Effector CD4-positive, alpha-beta T cell (primary cell): ENCODE data around the gene PRR36.
A peak's percentile ranks its signal among the peaks of the same experiment; 100 is the strongest.
"Not testable (repeated sequence)": the region's sequence is repeated elsewhere in the genome, so short reads cannot be mapped to it uniquely, and the experiment has no call there.

Source experiments
- DNase-seq: peaks from one replicate; pipeline ENCODE4 v3.0.0-alpha.2; 2020
- total RNA-seq: gene quantifications from one replicate; lab custom pipeline; 2026; lab: John Stamatoyannopoulos, UW

The PRR36 gene
- 1.1 reads per million for total RNA-seq

DNA sequence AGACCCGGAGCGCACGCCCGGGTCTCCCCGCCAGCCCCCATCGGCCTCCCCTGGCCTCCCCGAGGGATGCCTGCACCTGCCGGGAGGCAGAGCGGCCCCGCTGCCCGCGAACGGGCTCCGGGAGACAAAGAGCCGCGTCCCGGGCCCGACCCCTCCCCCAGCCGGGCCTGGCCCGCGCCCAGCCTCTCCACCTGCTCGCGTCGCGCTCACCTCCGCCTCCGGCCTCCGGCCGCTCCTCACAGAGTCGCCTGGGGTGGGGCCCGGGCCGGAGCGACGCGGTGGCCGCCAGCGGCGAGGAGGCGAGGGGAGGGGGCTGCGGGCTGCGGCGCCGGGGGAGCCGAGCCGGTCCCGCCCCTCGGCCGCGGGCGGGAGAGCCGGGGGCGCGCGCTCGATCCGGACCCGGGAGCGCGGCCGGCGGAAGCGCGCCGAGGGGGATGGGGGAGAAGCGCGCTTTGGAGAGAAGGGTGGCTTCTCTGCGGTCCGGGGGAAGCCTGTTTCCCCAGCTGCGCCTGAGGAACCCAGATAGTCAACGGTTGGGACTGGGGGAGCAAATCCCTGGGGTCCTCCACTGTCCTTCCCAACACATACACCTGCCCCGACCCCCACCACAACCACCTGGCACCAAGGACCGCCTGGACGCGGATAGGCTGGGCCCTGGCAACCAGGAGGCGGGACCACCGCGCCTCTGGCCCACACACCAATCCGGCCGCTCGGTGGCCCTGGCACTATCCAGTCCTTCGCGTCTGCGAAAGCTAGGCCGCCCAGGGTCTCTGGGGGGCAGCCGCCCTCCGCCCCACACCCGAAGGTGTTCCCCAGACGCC is at the start of gene PRR36:
TSS of gene PRR36 (minus strand) at position 315 of the 821 bp plus-strand sequence. CDS start 701 bp downstream, outside the sequence.
- DNase-seq, result no peak

DNA sequence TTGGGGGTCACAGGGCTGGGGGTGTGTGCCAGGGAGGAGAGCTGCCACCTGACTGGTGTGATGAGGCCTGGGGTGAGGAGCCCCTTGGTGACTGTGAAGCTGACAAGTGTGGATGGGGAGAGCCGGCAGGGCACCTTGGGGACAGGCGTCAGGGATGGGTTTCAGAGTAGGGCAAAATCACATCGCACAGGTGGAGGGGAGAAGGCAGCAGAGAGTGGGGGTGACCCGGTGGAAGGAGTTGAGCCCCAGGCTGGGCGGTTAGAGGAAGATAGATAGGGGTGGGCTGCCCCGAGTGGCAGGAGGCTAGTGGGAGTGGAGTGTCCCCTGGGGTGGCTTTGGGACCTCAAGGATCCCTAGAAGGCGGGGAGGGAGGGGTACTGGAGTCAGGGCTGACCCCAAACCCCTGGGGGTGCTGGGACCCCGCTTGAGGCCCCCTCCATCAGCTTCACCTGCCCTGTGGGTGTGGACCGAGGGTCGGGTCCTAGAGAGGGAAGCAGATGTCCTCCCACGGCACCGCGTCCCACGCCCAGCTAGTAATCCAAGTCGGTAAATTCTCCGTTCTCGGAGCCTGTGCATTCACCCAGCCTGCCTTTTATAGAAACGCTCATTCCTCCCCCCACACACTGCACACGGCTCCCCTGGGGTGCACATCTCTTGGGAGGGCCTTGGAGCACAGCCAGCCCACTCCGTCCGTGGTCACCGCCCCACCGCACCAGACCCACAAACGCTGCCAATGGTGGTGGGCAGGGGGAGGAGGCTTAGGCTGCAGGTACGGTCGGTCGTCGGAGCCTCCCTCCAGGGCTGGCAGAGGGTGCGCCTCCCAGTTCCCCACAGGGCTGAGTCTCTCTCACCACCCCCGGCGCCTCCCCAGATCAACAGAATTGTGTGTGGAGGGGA is 49.4 kb upstream of the PRR36 start:
- no peak for DNase-seq

DNA sequence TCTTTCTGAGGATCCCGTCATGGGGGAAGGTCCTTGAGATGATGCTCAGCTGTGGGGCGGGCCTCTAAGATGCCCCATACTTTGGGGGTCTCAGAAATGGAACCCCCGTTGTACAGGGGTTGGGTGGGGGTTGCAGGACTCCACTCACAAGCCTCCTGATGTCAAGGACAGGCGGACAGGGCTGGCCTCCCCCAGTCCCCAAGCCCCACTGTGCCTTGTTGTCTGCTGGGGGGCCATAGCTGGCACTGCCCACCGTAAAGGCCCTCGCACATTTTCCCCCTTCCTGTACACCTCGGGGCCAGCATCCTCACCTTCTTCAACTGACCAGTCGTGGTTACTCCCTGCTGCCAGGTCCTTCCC is 48.6 kb upstream of the PRR36 start:
- no peak for DNase-seq

DNA sequence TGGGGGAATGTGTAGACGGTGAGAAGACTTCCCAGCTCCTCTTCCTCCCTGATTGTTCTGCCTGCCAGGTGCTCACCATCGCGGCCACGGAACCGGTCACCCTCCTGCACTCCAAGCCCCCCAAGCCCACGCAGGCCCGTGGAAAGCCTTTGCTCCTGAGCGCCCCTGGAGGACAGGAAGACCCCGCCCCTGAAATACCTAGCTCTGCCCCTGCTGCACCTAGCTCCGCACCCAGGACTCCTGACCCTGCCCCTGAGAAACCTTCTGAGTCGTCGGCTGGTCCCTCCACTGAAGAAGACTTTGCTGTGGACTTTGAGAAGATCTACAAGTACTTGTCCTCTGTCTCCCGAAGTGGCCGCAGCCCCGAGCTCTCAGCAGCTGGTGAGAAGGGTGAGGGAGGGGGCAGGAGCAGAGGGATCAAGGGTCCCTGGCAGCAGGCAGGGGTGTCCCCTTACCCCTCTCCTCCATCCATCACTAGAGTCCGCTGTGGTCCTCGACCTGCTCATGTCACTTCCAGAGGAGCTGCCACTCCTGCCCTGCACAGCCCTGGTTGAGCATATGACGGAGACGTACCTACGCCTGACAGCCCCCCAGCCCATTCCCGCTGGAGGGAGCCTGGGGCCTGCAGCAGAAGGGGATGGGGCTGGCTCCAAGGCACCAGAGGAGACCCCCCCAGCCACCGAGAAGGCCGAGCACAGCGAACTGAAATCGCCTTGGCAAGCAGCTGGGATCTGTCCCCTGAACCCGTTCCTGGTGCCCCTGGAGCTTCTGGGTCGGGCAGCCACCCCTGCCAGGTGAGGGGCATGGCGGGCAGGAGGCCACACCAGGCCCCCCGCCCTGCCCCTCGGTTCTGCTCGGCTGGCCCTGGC is 48.0 kb upstream of the PRR36 start:
- no peak for DNase-seq

DNA sequence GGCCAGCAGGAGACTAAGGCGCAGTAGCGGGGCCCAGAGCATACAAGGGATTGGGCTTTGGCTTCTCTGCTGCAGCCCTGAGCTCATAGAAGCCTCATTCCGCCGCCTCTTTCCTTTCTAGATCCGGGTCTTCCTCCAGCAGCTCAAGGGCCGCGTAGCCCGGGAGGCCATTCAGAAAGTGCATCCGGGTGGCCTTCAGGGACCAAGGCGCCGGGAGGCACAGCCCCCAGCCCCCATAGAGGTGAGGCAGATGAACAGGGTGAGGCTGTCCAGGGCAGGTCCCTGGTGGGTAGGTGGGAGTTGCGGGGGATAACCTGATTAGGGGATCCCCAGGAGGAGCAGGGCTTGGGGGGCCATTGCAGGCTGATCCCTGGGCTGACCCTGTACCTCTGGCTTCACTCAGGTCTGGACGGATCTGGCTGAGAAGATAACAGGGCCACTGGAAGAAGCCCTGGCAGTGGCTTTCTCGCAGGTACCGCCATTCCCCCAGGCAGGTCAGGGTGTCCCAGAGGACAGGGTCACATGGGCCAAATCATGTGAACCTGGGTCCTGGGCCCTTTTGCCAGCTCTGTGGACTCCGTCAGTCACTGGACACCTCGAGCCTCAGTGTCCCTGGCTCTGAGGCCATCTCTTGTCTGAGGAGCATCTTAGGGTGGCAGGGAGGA is 47.2 kb upstream of the PRR36 start:
- no peak for DNase-seq

DNA sequence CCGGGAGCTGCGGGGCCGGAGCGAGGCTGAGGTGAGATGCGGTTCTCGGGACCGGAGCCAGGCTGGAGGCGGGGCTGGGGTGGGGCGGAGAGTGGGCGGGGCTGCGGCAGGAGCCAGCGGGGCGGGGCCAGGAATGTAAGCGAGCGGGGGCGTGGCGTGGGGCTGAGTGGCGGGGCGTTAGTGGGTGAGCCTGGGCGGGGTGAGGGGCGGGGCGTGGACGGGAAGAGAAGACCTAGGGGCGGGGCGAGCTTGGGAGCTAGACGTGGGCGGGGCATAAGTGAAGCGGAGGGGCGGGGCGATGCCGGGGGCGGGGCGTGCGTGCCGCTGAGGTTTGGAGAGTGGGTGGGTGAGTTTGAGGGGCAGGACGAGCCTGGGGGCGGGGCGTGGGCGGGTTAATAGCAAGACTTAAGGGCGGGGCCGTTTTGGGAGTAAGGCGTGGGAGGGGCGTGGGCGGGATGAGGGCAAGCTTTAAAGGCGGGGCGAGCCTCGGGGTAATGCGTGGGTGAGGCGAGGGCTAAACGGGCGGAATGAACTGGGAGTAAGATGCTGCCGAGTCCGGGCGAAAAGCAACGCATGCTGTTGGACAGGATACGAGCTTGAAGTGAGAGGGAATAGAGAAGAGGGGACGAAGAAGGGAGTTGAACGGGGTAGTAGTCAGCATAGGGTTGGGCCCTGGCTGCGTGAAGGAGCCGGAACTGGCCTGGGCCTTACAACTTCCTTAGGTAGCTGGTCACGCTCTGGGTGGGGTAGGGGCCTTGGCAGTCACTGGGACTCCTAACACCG is 46.5 kb upstream of the PRR36 start:
- DNase-seq, result peak; percentile 100

DNA sequence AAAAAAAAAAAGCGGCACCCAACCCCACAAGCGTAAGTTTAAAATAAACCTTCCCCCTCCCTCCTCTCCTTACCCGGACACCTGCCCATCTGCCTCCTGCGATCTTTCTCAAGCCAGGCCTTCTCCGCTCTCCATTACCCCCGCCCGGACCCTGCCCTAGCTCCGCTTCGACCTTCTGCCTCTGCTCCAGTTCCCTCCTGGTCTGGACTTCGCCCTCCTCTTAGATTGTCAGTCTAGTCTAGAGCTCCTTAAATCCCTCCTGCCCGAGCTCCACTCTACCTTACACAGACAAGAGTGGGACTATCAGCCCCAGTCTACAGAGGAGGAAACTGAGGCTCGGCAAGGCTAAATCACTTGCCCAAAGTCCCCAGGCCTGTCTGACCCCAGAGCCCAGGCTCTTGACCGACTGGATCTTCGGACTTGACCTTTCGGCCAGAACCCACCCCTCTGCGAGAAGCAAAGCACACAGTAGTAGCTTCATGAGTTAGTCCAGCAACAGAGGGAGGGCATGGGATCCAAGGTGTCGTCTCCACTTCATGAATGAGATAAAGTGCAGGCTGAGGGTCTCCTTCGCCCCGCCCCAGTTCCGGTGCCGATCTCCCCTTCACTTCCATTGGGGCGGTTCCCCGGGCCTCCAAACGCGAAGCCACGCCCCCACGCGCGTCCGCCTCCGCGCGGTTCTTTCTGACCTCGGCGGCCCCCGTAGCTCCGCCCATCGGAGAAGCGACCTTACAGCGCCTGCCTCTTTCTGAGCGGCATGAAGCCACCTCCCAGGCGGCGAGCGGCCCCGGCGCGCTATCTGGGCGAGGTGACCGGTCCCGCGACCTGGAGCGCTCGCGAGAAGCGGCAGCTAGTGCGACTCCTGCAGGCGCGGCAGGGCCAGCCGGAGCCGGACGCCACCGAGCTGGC is 45.7 kb upstream of the PRR36 start, which contains the start of gene SNAPC2:
TSS of gene SNAPC2 (plus strand) at position 729 of the 909 bp plus-strand sequence. CDS start at position 758, 29 bp downstream.
- DNase-seq, result peak; percentile 94

DNA sequence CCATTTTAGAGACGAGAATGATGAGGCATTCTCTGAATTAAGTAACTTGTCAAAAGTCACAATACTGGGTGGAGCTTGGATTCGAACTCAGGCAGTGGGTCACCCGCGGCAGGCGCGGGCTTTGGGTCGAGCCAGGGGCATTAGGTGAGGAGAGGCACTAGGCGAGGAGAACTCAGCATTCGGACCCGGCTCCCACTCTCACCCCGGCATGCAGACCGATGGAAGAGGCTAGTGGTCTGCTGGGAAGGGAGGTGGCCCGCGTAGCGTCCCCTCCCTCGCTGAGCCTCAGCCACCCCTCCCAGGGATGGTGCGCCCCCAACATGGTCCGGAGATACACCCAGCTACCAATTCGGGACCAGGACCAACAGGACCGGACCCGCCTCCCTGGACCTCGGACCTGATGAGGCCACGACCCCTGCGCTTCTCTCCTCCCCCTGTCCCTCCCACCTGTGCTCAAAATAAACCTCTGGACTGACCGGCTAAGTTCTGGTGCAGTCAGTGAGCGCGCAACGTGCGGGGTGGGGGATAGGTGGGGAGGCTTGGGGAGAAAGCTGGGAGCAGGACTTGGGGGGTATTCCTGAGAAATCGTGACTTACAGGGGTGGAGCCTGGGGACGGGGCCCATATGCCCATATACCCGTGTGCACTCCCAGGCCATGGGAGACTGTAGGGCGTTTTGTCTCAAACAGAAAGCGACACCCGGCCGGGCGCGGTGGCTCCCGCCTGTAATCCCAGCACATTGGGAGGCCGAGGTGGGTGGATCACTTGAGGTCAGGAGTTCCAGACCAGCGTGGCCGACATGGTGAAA is 44.6 kb upstream of the PRR36 start:
- no peak for DNase-seq

DNA sequence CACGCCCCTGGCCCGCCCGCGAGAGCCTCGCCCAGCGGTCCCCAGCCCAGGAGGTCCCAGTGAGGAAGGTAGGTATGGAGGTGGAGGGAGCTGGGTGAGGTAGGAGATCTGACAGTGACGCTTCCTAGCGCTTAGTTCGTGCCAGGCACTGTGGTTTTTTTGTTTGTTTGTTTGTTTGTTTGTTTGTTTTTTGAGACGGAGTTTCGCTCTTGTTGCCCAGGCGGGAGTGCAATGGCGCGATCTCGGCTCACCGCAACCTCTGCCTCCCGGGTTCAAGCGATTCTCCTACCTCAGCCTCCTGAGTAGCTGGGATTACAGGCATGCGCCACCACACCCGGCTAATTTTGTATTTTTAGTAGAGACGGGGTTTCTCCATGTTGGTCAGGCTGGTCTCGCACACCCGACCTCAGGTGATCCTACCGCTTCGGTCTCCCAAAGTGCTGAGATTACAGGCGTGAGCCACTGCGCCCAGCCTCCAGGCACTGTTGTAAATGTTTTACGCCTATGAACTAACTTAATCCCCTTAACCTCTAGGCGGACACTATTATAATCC is 43.9 kb upstream of the PRR36 start:
- not testable (repeated sequence) for DNase-seq

DNA sequence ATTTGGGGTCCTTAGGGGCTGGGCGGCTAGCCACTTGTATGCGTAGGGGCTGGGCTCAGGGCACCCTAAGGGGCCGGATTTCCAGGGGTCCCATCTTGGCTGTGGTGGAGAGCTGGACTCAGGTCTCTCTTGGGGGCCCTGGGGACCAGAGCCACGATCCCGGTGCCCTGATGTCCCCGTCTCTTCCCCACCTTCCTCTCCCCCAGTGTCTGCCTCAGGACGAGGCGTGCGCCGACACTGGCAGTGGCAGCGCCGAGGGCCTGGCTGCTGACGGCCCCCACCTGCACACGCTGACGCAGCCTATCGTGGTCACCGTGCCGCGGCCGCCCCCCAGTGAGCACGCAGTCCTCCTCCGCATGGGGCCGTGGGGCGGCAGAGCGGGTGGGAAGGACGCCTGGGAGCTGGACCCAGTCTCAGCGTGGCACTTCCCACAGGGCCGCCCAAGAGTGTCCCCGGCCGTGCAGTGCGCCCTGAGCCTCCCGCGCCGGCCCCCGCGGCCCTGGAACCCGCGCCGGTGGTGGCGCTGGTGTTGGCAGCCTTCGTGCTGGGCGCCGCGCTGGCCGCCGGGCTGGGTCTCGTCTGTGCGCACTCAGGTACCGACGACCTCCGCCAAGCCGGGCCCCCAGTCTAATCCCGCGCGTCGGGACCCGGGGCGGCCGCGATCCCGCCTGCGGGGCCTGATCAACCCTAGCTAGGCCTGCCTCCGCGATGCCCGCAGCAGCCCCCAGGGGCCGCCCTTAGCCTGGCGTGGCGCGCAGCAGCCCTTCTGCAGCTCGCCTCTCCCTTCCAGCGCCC is 43.3 kb upstream of the PRR36 start:
- peak; percentile 43 for DNase-seq

DNA sequence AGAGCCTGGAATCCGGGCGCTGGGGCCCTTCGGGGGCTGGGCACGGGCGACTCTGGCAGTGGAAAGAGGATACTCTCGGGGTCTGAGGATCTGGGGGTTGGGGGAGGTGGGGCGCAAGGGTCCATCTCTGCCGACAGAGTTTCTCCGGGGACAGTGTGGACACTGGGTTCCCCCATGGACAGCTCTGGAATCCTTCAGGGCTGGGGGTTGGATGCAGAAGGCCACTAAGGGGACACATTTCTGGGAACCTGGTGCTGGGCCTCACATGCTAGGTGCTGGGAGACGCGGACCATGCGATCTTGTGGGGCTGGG is 42.7 kb upstream of the PRR36 start:
- DNase-seq, result no peak

DNA sequence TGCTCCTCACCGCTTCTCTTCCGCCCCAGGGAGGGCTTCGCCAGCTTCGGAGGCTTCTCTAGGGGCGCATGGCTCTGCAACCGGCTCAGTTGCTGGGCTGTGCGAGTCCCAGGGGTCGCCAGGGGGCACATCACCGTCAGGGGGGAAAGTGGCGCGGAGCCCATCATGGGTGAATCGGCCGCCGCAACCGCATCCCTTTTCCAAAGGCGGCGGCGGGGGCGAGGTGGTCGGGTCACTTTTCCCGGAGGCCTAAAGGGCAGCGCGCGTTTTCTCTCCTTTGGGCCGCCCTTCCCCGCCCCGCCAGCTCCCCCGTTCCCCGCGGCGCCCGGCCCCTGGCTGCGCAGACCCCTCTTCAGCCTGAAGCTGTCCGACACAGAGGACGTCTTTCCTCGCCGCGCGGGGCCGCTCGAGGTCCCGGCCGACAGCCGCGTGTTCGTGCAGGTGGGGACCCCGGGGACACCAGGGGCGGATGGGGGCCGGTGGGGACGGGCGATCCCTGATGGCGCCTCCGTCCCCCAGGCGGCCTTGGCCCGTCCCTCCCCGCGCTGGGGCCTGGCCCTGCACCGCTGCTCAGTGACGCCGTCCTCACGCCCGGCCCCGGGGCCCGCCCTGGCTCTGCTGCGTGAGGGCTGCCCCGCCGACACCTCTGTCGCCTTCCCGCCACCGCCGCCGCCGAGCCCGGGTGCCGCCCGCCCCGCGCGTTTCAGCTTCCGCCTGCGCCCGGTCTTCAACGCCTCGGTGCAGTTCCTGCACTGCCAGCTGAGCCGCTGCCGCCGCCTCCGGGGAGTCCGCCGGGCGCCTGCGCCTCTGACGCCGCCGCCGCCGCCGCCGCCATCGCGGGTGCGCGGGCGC is 42.1 kb upstream of the PRR36 start:
- peak; percentile 39 for DNase-seq

DNA sequence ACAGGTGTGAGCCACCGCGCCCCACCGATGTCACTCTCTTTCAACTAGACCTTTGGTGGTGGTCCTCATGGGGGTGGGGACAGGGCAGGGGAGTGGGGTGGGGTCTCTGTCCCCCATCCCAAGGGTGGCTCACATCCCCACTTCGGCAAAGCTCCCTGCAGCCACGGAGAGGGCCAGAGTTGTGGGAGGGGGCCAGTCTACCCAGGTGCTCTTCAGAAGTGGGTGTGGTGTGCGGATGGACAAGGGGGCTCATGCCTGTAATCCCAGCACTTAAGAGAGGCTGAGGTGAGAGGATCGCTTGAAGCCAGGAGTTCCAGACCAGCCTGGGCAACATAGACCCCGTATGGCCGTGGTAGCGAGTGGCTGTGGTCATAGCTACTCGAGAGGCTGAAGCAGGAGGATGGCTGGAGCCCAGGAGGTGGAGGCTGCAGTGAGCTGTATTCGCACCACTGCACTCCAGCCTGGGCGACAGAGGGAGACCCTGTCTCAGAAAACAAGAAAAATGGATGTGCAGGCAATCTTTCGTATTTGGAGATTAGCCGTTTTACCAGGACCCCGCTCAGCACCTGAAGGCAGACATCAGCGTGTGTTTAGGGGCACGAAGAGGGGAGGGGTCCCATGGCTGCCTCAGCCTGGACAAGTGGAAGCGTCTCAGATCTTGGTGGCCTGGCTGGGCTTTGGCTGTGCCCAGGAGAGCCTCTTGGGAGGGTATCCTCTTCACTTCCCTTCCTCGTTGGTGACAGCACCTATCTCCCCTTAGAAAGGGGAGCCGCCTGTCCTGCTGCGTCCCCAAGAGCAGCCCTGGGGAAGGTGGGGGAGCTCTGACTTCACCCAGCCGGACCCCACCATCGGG is 41.3 kb upstream of the PRR36 start:
- DNase-seq, result no peak

DNA sequence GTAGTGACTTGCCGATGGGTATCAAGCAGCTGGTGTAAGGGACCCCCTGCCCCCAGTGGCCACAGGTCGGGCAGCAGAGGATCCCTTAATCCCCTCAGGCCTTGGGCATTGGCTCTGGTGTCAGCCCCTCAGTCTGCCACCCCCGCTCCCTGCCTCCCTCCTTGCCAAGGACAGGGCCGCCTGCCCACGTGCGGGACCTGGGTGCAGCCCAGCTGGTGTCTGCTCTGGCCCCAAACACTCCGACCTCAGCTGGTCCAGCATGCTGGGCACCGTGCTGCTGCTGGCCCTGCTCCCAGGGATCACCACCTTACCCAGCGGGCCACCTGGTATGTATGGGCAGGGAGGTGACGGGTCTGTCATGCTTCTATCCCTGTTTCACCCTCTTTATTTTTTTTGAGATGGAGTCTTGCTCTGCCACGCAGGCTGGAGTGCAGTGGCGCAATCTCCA is 40.4 kb upstream of the PRR36 start, which contains the start of gene TGFBR3L:
TSS of gene TGFBR3L (plus strand) at position 233 of the 448 bp plus-strand sequence.
- DNase-seq, result no peak

DNA sequence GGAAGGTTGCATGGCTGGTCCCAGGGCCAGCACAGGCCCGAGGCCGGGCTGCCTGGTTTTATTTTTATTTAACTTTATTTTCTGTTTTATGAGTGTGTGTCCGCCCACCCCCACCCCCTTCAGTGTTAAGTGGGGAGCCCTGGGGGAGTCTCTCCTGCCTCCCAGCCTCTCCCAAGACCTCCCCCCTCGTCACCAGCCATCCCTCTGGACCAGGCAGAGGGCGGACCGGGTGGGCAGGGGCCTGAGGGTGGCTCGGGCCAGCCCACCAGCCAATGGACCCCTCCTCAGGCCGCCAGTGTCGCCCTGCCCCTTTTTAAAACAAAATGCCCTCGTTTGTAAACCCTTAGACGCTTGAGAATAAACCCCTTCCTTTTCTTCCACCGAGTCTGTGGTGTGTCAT is 39.9 kb upstream of the PRR36 start:
- DNase-seq, result no peak

DNA sequence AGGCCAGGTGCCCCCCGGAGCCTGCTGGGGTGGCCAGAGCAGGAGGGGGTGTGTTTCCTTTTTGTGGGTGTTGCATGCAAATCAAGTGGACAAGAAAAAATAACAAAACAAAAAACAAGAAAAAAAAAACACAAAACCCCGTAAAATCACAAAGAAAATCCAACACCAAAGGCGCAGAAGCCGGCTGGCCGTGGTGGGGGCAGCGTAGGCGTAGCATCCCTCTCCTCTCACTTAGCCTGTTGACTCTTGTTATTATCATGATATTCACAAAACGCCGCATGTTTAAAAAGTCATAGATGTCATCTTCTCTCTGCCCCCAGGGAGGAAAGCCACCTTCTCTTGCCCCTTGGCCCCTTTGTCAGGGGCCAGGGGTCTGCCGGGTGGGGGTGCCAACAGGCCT is 39.5 kb upstream of the PRR36 start:
- no peak for DNase-seq
